Activated T-cell treated with anti-CD3 and anti-CD28 coated beads for 1 hour (primary cell): Measurements from ENCODE around the gene FOXI2.

Experiments
- DNase-seq: peaks from one replicate; pipeline ENCODE4 v3.0.0-alpha.2; 2020; ENCODE audit warnings: low read depth

Gene FOXI2

DNA sequence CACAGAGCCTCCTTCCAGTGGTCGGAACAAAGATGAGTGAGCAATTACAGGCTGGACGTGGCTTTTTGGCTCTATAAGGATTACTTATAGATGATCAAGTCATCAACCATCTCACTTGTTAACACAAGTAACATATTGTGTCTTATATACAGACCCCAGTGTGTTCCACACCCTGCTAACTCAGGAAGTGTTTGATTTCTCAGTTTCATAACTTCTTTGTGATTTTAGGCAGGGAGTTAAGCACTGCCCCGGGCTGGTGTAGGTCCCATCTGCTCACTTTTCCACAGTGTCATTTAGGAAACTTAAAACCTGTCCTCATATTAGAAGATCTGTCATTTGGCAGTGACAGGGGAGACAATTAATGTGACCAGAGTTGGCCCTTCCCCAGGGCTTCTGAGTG, 6.2 kb downstream of the FOXI2 start:
- DNase-seq = no peak

DNA sequence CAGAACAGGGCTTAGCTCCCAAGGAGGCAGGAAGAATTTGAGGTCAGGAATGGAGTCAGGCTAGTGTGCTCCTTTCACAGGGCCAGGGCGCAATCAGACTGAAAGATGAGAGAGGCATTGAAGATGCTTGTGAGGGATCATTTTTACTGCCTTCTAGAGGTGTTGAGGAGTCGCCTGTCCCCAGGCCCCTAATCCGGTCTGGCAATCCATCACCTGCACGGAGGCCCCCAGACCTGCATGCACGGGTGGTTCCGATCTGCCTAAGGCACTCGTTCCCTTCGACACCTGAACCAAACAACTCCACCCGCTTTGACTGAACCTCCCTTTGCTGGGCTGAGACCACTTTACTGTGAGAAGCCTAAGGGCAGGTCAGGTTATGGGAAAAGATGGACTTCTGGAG, 8.0 kb downstream of the FOXI2 start:
- no peak for DNase-seq

DNA sequence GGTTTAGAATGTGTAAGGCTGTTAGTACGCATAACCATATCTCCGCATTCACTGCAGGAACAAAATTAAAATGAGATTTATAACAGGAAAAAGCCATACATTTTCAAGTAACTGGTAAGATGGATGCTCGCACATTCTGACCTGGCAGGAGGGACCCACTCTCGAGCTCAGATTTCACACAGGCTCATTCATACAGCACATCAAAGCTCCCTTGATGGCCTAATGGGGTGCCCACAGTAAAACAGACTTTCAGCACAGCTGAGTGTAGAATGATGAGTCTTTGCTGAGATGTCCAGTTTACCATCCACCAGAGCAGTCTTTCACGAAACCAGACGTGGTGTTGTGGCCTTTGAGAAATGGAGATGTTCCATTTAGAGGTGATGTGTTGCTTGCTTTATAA, 8.9 kb downstream of the FOXI2 start:
- no peak for DNase-seq

DNA sequence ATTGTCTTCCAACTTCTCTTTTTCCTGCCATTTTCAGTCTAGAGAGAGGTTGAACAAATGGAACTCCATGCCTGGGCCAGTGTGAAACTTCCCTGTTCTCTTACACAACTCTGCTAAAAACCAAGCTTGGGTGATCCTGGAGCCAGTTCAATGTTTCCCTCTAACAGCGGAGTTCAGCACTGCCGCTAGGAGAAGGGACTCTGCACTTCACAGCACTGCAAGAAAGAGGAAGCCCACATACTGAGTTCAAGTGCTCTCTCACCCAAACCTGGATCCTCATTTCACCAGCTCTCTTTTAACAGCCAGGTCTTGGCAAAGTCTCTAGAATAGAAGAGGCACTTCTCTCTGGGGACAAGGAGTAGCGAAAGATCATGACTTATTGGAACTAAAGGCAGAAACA, 18.8 kb downstream of the FOXI2 start:
- no peak for DNase-seq

DNA sequence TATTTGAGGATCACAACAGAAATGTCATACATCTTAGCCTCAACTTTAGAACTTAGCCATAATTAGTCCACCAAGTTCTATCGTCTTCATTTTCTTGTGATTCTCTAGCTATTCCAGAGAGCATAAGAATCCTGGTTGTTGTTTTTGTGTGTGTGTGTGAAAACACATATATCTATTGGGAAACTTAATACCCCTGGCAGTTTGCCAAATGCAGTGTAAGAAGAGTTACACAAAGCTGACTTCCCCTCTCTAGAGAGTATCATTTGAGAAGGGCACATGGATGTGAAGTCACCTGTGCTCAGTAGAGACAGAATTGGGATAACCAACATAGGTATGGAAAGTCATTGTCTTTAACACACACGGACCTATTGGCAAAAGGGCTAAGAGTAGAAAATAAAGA, 19.3 kb downstream of the FOXI2 start:
- no peak for DNase-seq

DNA sequence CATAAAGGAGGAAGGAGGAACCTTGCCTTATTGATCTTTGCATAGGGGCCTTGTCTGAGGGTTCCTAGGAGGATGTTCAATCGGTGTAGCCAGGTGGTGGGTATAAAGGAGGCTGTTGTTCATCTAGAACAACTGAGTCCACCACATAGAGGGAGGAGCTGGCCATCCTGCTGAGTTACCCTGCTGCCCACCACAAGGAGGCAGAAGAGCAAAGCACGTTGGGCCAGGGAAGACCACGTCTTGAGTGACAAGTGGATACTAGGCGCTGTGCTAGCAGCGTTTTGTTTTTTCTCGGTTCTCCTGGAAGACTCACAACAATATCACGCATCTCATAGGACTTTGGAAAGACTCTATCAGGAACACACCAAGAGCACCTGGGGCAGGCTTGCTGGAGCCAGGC, 20.0 kb downstream of the FOXI2 start:
- DNase-seq = no peak

DNA sequence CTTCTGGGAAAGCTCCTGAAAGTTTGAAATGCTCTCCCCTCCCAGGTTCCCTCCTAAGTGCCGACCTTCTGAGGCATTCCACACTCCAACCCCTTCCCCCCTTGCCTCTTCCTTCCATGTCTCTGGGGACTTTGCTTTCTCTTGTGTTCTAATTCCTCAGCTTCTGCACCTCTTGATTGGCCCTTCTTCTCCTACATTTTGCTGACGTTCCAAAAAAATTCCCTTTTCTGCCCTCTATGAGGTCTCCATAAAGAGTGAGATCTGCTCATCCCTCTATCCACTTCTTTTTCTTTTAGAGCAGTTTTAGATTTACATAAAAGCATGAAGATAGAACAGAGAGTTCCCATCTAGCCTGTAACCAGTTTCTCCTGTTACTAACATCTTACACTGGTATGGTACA, 22.3 kb downstream of the FOXI2 start:
- DNase-seq = no peak

DNA sequence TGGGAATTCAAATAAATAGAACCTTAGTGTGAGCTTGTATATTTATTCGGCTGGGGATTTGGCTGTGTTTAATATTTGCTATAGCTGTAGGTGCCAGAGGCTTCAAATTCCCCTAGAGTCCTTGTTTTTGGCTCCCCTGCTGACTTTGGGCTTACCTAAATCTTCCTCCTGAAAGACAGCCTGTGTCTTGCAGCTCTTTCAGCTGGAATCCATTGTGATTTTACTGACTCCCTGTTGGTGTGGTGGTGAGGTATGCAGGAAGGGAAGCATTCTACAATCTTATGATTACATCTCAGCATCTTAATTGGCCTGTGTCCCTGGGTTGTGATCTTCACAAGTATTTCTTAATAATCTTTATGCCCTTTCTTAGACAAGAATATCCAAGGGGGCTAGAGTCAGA, 25.9 kb downstream of the FOXI2 start:
- no peak for DNase-seq

DNA sequence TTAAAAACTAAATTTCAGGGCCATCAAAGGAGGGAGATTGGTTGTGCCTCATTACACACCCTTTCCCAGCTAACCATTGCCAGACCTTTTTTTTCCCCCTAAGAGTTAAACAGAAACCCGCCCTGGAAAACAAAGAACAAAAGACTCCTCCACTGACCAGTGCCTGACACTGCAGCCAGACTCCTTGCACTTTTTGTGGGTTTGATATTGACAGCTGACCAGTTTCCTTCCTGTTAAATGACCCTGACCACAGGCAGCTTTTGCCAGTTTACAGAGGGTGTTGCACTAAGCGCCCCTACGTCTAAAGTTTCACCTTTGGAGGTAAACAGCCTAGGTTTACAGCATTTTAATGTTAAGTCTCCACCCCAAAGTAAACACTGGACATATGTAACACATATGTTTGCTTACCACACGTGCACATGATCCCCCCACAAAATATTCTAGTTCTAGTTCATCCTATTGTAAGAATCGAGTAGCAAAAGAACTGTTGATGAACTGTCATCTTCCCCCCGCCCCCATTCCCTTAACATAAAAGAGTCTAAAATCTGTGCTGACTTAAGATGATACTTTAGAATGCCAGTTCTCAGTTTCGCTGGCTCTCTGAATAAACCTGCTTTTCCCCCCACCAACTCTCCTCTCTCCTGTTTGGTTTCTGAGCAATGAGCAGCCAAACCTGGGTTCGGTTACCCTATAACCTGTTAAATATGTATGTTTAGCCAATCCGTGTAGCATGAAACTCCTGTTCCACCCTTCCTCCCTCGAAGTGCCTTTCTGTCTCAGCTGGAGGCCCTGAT, 38.0 kb downstream of the FOXI2 start:
- DNase-seq = no peak

DNA sequence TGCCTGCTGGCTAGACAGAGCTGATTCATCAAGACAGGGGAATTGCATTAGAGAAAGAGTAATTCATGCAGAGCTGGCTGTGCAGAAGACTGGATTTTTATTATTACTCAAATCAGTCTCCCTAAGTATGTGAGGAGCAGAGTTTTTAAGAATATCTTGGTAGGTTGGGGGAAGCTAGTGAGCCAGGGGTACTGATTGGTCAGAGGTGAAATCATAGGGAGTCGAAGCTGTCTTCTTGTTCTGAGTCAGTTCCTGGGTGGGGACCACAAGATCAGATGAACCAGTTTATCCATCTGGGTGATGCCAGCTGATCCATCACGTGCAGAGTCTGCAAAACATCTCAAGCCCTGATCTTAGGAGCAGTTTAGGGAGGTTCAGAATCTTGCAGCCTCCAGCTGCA, 39.8 kb downstream of the FOXI2 start:
- DNase-seq = no peak

DNA sequence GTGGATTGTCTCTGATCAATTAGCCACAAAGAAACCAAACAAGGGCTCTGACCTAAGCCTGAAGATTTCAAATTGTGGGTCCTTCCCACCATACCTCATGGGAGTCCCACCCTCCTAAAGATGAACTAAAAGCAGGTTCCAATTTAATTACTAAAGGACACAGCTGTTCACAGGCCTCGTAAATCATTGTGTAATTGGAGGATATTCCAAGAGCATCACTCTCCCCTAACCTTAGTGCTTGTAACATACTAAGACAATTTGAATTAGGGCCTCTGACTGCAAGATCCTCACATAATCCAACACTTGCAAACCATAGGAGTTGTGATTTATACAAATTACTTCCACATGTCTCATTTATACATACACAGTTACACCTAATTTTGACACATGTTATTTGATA, 44.4 kb downstream of the FOXI2 start:
- no peak for DNase-seq

DNA sequence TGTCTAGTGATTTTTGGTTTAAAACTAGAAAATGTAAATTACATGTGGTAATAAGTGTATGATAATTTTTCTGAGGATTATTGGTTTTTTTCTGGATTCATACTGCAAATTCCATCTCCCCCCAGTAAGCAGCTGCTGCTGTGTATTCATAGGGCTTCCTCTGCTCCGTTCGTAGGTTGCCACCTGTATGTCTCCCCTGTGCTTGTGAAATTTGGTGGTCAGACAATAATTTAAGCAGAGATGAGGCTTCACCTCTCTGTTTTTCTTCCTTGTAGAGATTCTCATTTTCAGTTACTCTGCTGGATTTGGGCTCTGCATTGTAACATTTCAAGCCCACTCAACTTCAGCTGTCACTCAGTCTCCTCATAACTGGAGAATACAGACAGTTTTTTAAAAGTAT, 50.9 kb downstream of the FOXI2 start:
- no peak for DNase-seq

DNA sequence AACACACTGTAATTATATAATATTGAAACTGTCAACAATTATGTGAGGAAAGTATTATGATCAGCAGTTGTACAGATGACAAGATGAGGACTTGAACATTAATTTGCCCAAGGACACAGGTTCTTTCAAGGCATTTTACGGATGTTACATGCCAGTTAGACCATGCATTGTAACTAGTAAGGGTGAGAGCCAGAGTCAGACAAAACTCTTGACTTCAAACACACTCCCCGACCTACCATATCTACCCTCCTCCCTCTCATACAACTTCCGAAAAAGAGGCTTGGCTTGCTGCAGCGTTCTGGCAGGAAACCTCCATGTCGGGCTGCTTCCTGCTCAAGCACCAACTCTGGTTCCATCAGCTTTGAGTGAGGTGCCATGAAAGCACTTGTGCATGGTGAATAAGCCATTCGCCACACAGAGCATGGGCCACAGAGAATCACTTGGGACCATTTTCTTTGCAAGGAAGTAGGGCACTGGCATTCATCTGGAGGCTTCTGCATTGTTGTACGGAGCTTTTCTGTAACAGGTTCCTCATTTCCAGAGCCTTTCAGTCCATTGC, 53.2 kb downstream of the FOXI2 start:
- no peak for DNase-seq
